GM18507 (cell line): ENCODE results near the gene LENG8.
A peak's percentile ranks its signal among the peaks of the same experiment; 100 is the strongest.
"Not testable (repeated sequence)": the region's sequence is repeated elsewhere in the genome, so short reads cannot be mapped to it uniquely, and the experiment has no call there.

Experiments used
- DNase-seq: peaks from one replicate; pipeline ENCODE4 v3.0.0; 2011; ENCODE audit warnings: low read depth; ENCODE audit not compliant: insufficient read length; ENCODE audit errors: extremely low spot score
- FAIRE-seq: peaks from 2 replicates; lab custom pipeline; 2011; peaks lifted over from hg19 to GRCh38; lab: Jason Lieb, UNC

LENG8 gene

DNA sequence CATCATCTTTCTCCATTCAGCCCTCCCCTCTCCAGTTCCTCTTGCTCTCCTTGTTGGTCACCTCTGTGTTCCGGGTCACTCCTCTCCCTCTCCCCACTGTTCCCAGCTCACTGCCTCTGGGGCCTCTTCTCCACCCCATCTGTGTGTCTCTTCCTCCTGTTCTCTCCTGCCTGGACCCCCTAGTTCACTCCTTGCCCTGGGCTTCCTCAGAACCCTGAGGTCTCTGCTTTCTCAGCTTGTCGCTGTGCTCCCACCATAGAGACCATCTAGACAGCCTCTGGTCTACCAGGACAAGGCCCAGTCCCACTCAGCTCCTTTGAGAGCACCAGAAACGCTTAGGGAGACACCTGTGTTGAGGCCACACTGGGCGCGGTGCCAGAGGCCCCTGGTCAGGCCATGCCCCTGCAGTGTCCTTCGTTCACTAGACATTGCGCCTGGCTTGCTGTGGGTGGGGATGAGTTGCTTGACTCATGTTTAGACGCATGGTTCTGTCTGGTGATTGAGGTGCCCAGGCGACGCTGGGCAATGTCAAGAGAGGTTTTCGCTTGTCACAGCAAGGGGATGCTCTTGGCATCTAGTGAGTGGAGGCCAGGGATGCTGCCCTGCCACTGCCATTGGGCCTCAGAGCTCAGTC is 9.8 kb downstream of the LENG8 start:
- no peak for DNase-seq
- FAIRE-seq = no peak

DNA sequence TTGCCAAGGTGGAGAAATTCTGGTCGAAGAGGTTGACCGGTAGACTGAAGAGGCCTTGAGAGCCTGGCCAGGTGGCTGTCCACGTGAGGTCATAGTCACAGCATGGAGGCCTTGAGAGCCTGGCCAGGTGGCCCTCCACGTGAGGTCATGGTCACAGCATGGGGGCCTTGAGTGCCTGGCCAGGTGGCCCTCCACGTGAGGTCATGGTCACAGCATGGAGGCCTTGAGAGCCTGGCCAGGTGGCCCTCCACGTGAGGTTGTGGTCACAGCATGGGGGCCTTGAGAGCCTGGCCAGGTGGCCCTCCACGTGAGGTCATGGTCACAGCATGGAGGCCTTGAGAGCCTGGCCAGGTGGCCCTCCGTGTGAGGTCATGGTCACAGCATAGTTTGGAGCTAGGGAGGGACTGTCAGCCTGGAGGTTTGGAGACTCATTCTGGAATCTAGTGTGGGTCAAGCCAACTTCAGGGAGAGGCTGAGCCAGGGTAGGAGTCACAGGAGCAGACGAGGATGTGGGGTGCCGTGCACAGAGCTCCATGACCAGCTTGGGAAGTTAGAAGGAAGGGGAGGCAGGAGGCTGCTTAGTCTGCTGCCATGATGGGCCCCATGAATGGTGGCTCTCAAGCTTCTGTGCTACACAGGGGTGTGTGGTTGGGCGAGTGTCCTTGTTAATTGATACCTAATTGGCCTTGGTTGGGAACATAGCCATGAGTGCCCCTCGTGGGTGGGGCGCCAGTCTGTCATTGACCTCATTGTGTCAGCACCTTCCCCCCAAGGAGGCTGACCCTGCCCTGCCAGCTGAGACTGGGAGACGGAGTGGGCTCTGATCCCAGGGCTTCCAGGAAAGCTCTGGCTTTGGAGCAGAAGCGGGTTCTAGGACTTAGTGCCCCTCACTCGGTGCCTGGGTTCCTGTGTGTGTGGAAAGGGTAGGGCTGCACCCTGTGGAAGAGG is 10.6 kb downstream of the LENG8 start:
- no peak for FAIRE-seq
- no peak for DNase-seq

DNA sequence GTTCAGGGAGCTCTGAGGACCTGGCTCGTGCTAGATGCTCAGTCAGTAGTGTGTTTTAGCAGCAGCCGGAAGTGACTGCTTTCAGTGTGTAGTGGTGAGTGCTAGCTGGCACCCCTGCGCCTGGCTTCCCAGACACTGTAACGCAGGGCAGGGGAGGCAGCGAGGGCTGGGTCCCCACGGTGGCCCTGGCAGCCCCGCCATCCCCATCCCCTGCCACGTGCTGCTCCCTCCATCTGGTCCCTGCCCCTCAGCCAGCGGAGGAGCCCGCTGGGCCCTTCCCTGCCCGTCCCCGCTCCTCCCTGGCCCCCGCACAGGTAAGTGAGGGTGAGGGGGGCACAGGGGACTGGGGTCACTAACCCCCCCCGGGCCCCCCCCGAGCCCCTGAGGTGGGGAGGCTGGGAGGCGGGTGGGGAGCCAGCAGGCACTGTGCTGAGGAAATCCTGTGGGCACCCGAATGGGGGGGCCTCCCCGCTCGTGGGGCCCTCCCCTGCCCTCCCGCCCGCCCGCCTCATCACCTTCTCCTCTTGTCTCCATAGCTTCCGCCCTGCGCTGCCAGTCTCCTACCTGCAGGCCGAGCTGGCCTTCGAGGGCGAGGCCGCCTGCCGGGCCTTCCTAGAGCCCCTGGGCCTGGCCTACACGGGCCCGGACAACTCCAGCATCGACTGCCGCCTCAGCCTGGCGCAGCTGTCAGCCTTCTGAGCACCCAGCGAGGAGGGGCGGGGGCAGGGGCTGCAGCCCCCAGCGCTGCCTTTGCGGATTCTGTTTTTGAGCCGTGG is 11.4 kb downstream of the LENG8 start:
- DNase-seq (no peak), FAIRE-seq (no peak)

DNA sequence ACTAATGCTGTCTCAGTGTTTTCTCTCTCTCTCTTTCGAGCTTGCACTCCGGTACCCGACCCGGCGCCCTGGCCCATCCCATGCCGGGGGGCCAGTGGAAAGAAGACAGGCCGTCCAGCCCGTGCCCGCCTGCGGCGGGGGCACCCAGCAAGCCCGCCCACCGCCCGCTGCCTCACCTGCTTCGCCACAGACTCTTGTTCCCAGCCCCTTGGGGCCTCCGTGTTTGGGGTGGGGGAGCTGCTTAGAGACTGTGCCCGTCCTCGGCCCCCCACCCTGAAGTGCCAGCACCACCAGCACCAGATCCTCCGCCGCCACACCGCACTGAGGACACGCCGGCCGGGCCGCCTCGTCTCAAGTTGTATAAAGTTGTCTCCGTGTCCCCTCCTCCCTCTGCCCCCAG is 12.2 kb downstream of the LENG8 start:
- FAIRE-seq (no peak), DNase-seq (no peak)

DNA sequence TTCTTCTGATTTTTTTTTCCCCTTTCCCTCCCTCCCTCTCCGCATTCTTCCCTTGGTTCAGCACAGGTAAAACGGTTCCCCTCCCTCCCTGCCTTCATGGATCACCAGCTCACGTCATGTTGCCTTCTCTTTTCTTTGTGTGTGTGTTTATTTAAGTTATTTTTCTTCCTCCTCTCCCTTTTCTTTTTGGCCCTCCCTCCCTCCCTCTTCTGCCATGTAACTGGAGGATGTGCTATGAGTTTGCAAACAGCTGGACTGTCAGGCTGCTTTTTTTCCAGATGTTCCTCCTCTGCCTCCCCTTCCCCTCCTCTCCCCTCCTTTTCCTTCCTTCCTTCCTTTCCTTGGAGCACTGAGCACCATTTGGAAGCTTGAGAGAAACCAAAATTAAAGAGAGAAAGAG is 12.6 kb downstream of the LENG8 start:
- no peak for FAIRE-seq
- no peak for DNase-seq

DNA sequence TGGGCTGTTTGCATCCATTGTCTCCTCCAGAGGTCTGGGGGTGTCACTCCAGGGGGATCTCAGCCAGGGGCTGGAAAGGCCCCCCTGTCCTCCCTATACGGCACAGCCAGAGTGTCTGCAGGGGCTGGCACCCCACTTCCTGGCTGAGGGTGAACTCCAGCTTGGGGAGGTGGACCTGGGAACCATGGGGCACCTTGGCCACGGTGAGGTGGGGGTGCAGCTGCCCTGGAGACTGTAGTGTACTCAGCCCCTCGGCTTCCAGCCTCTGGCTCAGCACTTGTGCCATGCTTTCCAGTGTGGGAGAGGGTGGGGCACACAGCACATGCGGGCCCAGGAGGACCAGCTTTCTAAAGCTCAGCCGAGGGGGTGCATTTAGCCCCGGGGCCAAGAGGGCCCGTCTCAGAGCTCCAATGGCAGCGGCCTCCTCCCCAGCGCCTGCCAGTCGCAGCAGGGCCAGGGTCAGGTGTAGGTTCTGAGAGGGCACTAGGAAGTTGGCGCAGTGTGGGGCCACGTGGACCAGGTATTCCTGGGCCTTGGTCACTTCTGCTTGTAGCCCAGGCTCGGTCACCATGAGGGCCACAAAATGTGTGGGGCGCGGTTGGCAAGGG is 13.2 kb downstream of the LENG8 start:
- no peak for FAIRE-seq

DNA sequence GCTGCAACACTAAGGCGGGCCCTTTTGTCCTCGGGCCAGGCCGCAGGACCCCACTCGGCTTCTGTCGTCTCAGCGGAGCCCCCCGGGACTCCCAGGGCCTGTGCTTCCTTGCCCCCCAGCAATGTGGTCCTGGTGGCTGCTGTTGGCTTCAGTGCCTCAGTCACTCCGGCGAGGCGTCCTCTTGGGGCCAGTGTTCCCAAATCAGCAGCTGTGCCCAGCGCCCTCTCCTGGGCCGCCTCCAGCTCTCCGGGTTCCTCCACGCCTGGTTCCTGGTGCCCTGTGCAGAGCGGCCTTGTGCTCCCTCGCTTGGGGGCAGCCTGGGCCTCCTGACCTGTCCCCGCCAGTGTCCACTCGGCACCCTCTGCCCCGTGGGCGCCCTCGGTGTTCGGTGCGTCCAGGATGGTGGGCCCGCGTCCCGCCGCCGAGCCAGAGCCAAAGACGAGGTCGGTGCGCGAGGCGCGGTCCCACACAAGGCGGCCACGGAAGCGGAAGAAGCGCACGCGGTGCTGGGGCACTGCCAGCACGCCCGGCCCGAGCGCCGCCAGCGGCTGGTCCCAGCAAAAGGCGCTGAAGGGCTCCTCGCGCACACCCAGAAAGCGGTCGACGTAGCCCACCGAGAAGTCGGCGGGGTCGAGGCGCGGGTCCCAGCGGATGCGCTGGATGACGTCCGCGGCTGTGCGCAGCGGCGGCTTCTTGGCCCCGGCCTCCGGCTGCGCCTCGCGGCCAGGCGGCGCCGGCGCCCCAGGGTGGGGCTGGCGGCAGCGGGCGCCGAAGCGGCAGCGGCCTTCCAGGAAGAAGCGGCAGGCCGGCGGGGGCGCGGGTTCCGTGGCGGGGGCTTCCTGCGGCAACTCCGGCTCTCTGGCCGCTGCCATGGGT is 13.9 kb downstream of the LENG8 start:
- DNase-seq (no peak), FAIRE-seq (peak; percentile 63)

More for the DNA sequence above, 13.2 kb downstream of the LENG8 start:
- DNase-seq = no peak

DNA sequence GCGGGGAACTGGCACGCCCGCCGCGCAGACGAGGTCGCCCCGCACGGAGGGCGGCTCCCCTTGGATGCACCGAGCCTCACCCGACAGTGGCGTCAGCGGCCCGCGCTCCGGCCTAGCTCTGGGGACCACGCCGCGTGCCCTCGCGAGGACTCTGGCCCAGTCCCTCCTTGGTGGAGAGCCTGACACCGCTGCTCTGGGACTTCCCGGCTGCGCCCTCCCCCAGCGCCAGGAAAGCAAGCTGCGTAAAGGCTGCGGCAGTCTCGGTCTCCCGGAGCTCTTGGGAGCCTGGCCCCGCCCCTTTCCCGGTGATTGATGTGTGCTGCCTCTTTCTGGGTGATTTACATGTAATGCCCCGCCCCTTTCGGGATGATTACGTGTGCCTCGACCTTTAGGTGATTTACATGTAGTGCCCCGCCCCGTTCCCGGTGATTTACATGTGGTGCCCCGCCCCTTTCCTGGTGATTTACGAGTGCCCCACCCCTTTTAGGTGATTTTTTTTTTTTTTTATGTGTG is 14.6 kb downstream of the LENG8 start, which contains the start of gene LENG9:
LENG9 (minus strand) TSS at position 248 of the 513 bp plus-strand sequence. CDS start 252 bp downstream, outside the sequence.
- FAIRE-seq = no peak
- peak; percentile 68 for DNase-seq

DNA sequence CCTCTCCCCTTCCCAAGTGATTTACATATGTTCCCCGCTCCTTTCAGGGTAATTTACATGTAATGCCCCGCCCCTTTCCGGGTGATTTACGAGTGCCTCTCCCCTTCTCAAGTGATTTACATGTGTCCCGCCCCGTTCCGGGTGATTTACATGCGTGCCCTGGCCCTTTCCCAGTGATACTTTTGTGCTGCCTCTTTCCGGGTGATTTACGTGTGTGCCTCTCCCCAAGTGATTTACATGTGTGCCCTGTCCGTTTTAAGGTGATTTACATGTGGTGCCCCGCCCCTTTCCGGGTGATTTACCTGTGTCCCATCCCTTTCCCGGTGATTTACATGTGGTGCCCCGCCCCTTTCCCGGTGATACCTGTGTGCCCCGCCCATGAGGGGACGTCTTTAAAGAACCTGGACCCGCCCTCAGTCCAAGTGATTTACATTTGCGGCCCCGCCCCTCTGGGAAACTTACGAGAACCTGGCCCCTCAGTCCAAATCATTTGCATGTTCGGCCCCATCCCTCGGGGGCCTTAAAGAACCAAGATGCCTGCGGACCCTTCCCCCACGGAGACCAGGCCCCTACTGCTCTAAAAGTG is 15.1 kb downstream of the LENG8 start:
- peak; percentile 99 for FAIRE-seq
- DNase-seq = no peak

DNA sequence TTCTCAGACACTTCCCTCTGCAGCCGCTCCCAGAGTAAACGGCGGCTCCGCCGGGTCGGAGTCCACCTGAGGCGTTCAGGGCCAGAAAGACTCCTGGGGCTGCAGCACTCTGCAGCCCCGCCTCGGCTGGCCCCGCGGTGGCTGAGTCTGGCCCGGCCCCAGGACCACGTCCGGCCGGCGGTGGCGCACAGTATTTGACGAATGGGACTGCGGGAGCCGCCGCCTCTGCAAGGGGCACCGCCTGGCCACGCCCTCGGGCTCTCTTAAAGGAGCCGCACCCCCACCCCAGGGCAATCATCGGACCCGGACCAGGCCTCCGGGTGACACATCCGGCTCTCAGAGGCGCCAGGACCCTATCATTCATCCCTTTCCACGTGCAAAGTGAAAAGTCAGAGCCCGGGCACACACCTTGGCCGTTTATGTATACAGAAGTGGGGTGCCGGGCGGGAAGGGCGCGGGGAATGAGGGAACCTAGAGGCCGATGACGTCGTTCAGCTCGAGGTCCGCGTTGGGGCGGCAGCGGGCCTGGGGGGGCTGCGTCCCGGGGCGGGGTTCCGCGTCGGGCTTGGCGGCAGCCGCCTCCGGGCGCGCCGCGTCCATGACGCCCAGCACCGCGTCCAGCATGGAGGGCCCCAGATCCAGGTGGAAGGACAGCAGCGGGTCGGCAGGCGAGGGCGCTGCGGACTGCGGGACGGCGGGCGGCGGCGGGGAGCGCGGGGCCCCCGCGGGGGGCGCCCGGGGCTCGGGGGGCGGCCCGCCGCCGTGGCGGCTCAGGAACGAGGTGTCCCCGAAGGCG is 15.8 kb downstream of the LENG8 start:
- FAIRE-seq = no peak

DNA sequence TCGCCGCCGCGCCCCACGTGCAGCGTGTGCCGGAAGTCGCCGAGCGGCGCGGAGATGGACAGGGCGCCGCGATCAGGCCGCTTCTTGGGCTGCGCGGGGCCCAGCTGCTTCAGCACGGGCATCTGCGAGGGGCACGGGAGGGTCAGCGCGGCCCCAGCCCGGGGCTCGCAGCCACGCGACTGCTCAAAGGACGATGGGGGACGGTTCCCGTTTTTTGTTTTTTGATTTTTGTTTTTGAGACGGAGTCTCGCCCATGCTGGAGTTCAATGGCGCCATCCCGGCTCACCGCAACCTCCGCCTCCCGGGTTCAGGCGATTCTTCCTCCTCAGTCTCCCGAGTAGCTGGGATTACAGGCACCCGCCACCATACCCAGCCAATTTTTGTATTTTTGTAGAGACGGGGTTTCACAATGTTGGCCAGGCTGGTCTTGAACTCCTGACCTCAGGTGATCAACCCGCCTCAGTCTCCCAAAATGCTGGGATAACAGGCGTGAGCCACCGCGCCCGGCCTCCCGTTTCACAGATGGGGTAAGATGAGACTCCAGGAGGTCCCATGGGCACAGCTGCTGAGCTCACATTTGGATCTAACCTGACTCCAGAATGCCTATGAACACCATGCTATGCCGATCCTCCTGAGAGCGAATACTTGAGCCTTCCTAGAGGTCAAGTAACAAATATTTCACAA is 16.6 kb downstream of the LENG8 start:
- FAIRE-seq = no peak
- no peak for DNase-seq

More for the DNA sequence above, 15.8 kb downstream of the LENG8 start:
- peak; percentile 80 for DNase-seq

DNA sequence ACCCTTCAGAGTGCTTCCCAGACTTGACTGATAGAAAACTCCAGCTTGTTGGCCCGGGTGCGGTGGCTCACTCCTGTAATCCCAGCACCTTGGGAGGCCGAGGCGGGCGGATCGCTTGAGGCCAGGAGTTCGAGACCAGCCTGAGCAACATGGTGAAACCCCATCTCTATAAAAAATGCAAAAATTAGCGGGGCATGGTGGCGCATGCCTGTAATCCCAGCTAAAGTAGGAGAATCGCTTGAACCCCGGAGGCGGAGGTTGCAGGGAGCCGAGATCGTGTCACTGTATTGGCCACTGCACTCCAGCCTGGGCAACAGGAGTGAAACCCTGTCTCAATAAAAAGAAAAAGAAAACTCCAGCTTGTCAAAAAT is 17.1 kb downstream of the LENG8 start:
- not testable (repeated sequence) for DNase-seq, FAIRE-seq

DNA sequence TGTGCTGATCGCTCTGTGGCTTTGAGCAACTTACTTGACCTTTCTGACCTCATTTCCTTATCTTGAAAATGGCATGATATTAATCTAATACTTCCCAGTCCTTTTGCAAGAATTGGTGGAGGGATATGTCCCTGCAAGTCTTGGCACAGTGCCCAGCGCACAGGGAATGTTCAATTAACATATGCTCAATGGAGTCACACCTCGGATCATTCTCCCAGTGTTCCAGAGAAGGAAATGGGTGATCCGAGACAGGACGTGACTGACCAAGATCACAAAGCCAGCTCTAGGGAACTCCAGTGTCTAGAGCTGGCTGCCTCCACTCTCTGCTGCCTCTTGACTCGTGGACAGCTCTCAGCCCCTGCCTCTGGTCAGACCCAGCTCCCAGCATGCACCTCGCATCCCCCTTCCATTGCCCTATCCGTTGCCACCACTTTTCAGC is 20.5 kb downstream of the LENG8 start:
- no peak for FAIRE-seq
- no peak for DNase-seq

DNA sequence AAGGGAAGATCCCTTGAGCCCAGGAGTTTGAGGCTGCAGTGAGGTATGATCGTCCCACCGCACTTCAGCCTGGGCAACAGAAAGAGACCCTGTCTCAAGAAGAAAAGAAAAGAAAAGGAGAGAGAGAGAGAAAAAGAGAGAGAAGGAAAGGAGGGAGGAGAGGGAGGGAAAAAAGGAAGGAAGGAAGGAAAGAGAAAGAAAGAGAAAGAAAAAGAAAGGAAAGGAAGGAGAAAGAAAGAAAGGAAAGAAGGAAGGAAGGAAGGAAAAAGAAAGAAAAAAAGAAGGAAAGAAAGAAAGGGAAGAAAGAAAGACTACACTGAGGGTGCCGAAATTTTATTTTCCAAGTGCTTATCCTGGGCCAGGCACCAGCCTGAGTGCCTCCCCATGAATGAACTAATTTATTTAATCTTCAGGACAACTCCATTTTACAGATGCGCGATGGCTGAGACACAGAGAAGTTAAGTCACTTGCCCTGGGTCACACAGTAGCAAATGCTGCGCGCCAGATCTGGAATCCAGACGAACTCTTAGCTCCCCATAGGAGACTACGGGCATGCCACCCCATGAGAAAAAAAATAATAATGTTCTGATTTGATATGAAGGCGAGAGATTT is 21.4 kb downstream of the LENG8 start:
- FAIRE-seq (no peak), DNase-seq (no peak)

DNA sequence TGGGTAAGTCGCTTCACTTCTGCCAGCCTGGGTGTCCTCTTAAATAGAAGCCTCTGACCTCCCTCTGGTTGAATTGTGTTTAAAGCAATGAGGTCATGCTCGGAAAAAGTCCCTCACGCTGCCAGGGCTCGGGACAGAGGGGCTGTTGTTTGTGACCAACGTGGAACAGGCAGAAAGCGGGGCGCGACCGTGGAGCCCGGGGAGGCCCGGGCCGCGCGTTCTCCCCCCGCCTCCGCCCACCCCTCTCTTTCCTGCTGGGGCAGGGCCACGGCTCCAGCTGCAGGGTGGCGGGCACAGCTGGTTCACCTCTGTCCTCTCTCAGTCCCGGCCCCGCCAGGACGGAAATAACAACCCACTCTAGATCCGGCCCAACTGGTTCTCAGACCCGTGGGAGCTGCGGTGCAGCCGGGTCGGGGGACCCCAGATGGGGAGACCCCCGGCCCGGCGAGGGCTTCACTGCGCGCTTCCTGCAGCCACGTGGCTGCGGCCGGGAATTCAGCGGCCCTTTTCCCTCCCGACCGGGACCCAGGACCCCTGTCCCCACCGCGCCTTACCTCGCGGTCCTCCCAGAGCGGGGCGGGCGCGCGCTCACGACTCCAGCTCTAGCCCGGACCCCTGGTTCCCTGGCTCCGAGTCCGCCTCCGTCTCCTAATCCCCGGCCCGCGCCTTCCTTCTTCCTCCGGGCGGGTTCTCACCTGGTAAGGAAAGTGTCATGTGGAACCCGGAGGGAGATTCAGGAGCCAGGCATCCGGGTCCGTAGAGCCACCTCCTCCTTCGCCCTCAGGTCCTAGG is 22.2 kb downstream of the LENG8 start:
- FAIRE-seq = no peak
- DNase-seq = no peak
